Type B pancreatic cell (in vitro differentiated cells): Measurements from ENCODE around the gene TSPO. TPM values are rescaled to one million over a fixed set of nuclear protein-coding genes. Genes with fewer than 3 reads are reported as not detected.

Source experiments
- DNase-seq: peaks from one replicate; pipeline ENCODE4 v3.0.0; 2021; ENCODE audit warnings: mixed read lengths; ENCODE audit not compliant: unreplicated experiment; ENCODE audit errors: extremely low spot score
- H3K27ac Mint-ChIP-seq: 2 replicates; pipeline ENCODE4 v1.8.0; 2021; ENCODE audit warnings: mild to moderate bottlenecking, mixed read lengths
- H3K27me3 Mint-ChIP-seq: 2 replicates; pipeline ENCODE4 v1.8.0; 2021; ENCODE audit warnings: mixed read lengths
- H3K36me3 Mint-ChIP-seq: 2 replicates; pipeline ENCODE4 v1.8.0; 2021; ENCODE audit warnings: mixed read lengths
- H3K4me1 Mint-ChIP-seq: one replicate; pipeline ENCODE4 v1.8.0; 2021; ENCODE audit warnings: mixed read lengths; ENCODE audit not compliant: unreplicated experiment
- H3K4me3 Mint-ChIP-seq: 2 replicates; pipeline ENCODE4 v1.8.0; 2021; ENCODE audit warnings: mild to moderate bottlenecking, mixed read lengths
- H3K9me3 Mint-ChIP-seq: 2 replicates; pipeline ENCODE4 v1.8.0; 2021; ENCODE audit warnings: mixed read lengths
- total RNA-seq: library from RNA; stranded (reverse); gene quantifications from 2 replicates; pipeline ENCODE4 v1.2.1, GENCODE V29; 2021; ENCODE audit warnings: low replicate concordance
- TF ChIP-seq, protein P1 (sequence below): fragments of 200-600 bp; sonication (generic); conservative IDR thresholded peaks from 2 replicates; pipeline ENCODE4 v1.5.0; 2021; ENCODE audit warnings: antibody characterized with exemption, mild to moderate bottlenecking

The TSPO gene
- total RNA-seq, 1 donor from 2014 or later, result 16.9 TPM

DNA sequence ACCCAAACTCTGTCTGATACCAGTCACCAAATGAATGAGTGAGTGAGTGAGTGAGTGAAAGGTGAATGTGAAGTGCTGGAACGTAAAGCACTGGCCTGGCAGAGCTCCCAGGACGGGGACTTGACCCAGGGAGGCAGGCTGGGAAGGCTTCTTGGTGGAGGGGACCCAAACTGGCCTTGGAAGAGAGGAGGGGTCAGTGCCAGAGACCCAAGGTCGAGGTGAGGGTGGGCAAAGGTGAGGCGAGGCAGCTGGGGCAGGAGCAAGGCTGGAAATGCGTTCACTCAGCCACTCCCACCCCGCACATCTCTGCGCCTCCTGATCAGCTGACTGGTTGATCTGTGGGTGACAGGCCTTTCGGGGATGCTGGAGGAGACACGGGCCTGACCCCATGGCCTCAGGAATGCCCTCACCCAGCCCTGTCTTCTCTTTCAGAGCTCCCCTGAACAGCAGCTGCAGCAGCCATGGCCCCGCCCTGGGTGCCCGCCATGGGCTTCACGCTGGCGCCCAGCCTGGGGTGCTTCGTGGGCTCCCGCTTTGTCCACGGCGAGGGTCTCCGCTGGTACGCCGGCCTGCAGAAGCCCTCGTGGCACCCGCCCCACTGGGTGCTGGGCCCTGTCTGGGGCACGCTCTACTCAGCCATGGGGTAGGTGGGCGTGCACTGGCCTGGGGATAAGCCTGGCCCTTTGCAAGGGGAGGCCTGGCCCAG is 7.6 kb downstream of the TSPO start:
- Mint-ChIP-seq H3K27ac (no peak overlapping the region), H3K4me1 (peaks cover 4% of the 10 kb centered on the region)
- DNase-seq, result no peak

GRCh38 chr22:43159484-43160178 is 8.3 kb downstream of the TSPO start:
- peaks cover 4% of the 10 kb centered on the region for H3K4me1 Mint-ChIP-seq
- no peak overlapping the region for H3K4me3 Mint-ChIP-seq
- H3K9me3 Mint-ChIP-seq, result no peaks in the 10 kb centered on the region
- H3K27ac Mint-ChIP-seq, result no peak overlapping the region
- TF ChIP-seq, protein P1, sequence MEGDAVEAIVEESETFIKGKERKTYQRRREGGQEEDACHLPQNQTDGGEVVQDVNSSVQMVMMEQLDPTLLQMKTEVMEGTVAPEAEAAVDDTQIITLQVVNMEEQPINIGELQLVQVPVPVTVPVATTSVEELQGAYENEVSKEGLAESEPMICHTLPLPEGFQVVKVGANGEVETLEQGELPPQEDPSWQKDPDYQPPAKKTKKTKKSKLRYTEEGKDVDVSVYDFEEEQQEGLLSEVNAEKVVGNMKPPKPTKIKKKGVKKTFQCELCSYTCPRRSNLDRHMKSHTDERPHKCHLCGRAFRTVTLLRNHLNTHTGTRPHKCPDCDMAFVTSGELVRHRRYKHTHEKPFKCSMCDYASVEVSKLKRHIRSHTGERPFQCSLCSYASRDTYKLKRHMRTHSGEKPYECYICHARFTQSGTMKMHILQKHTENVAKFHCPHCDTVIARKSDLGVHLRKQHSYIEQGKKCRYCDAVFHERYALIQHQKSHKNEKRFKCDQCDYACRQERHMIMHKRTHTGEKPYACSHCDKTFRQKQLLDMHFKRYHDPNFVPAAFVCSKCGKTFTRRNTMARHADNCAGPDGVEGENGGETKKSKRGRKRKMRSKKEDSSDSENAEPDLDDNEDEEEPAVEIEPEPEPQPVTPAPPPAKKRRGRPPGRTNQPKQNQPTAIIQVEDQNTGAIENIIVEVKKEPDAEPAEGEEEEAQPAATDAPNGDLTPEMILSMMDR, result peak; percentile 56
- peaks cover 4% of the 10 kb centered on the region for H3K27me3 Mint-ChIP-seq
- no peaks in the 10 kb centered on the region for H3K36me3 Mint-ChIP-seq
- DNase-seq, result no peak

More for the DNA sequence above, 7.6 kb downstream of the TSPO start:
- H3K36me3 Mint-ChIP-seq, result no peaks in the 10 kb centered on the region
- H3K4me3 Mint-ChIP-seq, result no peak overlapping the region
- TF ChIP-seq, protein P1, result no peak
- no peaks in the 10 kb centered on the region for H3K9me3 Mint-ChIP-seq
- no peaks in the 10 kb centered on the region for H3K27me3 Mint-ChIP-seq

GRCh38 chr22:43160497-43161126 is 9.3 kb downstream of the TSPO start:
- Mint-ChIP-seq H3K4me3 (no peak overlapping the region), H3K27me3 (peaks cover 4% of the 10 kb centered on the region), H3K4me1 (peaks cover 4% of the 10 kb centered on the region), H3K27ac (no peak overlapping the region), H3K9me3 (no peaks in the 10 kb centered on the region), H3K36me3 (no peaks in the 10 kb centered on the region)
- TF ChIP-seq, protein P1, result no peak
- no peak for DNase-seq

GRCh38 chr22:43162412-43163150 is 11.2 kb downstream of the TSPO start:
- TF ChIP-seq, protein P1, result no peak
- DNase-seq, result no peak
- no peak overlapping the region for H3K4me3 Mint-ChIP-seq
- H3K9me3 Mint-ChIP-seq, result no peaks in the 10 kb centered on the region
- no peak overlapping the region for H3K27ac Mint-ChIP-seq
- H3K27me3 Mint-ChIP-seq, result peaks cover 4% of the 10 kb centered on the region
- peaks cover 4% of the 10 kb centered on the region for H3K4me1 Mint-ChIP-seq
- no peaks in the 10 kb centered on the region for H3K36me3 Mint-ChIP-seq

- TF ChIP-seq, protein P1, result no peak
- Mint-ChIP-seq H3K4me3 (no peak overlapping the region), H3K4me1 (peaks cover 4% of the 10 kb centered on the region), H3K36me3 (no peaks in the 10 kb centered on the region), H3K27me3 (peaks cover 4% of the 10 kb centered on the region), H3K9me3 (no peaks in the 10 kb centered on the region), H3K27ac (peak overlapping the region; percentile 88)
- DNase-seq, result no peak
These were observed 12.0 kb downstream of the TSPO start for GRCh38 chr22:43163241-43163795.
